Measurements from ENCODE around the gene SLC9A1. TPM values are rescaled to one million over a fixed set of nuclear protein-coding genes. Genes with fewer than 3 reads are reported as not detected.

SLC9A1 gene
- total and polyA plus RNA-seq, 11 donors: 9.4 to 44.9 (median 20.6) TPM

DNA sequence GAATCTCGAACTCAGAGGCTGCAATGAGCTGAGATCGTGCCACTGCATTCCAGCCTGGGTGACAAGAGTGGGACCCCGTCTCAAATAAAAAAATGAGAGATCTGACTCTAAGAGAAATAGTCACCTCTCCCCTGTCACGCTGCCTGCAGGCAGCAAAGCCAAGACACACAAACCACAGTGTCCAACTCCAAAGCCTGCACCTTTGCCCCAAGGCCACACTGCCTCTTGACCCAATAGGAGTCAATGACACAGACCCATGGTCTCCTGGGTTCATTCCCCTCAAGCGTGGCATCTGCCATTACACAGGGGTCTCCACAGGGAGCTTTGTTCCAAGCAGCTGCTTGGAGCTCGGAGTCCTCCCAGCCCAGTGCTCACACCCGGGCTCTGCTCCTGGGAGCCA, 46.3 kb downstream of the SLC9A1 start:
- TF ChIP-seq POLR2A (IDR thresholded peaks at IDR 0.05): no peak
- TF ChIP-seq, protein P1, sequence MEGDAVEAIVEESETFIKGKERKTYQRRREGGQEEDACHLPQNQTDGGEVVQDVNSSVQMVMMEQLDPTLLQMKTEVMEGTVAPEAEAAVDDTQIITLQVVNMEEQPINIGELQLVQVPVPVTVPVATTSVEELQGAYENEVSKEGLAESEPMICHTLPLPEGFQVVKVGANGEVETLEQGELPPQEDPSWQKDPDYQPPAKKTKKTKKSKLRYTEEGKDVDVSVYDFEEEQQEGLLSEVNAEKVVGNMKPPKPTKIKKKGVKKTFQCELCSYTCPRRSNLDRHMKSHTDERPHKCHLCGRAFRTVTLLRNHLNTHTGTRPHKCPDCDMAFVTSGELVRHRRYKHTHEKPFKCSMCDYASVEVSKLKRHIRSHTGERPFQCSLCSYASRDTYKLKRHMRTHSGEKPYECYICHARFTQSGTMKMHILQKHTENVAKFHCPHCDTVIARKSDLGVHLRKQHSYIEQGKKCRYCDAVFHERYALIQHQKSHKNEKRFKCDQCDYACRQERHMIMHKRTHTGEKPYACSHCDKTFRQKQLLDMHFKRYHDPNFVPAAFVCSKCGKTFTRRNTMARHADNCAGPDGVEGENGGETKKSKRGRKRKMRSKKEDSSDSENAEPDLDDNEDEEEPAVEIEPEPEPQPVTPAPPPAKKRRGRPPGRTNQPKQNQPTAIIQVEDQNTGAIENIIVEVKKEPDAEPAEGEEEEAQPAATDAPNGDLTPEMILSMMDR (IDR thresholded peaks at IDR 0.05): no peak
- H3K4me3 ChIP-seq: no peak overlapping the region
- intact Hi-C loops (cut with DNase I): loop anchor here in 5 of 10 donors (10.0 kb wide), 4 partner anchors 46 to 286 kb away; partner anchors contain the start of genes GPR3 (in 2 of the 5), SLC9A1 (in 2 of the 5) and CD164L2 (in 1 of the 5)
- DNase-seq (no peak), ATAC-seq (no peak)
- H3K27me3 ChIP-seq: no peaks in the 10 kb centered on the region
- H3K9me3 ChIP-seq: no peaks in the 10 kb centered on the region
- no peak overlapping the region for H3K27ac ChIP-seq
- 92 to 98% (median 97%) methylated on average over 5 to 7 of the region's 7 CpGs for WGBS, 4 donors
- H3K4me1 ChIP-seq: peaks cover 0 to 36% (median 14%) of the 10 kb centered on the region in 12 donors
- H3K36me3 ChIP-seq: peaks cover 0 to 43% (median 24%) of the 10 kb centered on the region in 9 donors

DNA sequence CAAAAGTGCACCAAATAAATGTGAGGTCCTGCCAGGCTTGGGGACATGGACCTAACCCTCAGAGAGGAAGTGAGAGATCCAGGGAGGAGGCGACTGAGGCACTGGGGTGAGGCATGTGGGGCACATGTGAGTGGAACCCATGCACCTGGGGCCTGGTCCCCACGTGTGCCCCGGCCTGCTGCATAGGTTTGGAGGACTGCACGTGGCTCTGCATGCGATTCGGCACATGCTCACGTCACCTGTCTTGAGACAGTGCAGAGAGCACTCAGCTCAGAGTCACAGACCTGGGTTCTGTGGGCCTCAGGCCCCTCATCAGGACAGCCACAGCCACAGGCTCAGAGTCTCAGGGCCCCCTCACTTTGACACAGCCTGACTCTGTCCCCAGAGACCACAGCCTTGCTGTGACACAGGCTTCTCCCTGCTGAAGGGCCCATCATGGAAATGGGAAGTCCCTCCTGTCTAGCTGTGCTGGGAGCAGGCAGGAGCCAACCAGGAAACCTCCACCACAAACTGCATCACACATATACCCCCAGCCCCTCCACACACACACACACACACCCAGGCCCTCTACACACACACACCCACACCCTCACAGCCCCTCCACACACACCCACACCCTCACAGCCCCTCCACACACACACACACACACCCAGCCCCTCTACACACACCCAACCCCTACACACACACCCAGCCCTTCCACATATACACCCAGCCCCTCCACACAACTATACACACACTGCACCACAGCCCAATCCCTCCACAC, 48.2 kb downstream of the SLC9A1 start:
- no peaks in the 10 kb centered on the region for H3K27me3 ChIP-seq
- H3K4me1 ChIP-seq: peaks cover 0 to 25% (median 4%) of the 10 kb centered on the region in 12 donors
- ATAC-seq (no peak), DNase-seq (no peak)
- no peaks in the 10 kb centered on the region for H3K9me3 ChIP-seq
- H3K36me3 ChIP-seq: peaks cover 0 to 45% (median 18%) of the 10 kb centered on the region in 9 donors
- no peak for TF ChIP-seq POLR2A (IDR thresholded peaks at IDR 0.05)
- TF ChIP-seq, protein P1 (IDR thresholded peaks at IDR 0.05): no peak
- intact Hi-C loops (cut with DNase I): loop anchor here in 5 of 10 donors (10.0 kb wide), 4 partner anchors 48 to 288 kb away; partner anchors contain the start of genes GPR3 (in 2 of the 5), SLC9A1 (in 2 of the 5) and CD164L2 (in 1 of the 5)
- 85 to 89% (median 88%) methylated on average over 4 to 7 of the region's 7 CpGs for WGBS, 4 donors
- no peak overlapping the region for H3K27ac ChIP-seq
- H3K4me3 ChIP-seq: no peak overlapping the region

DNA sequence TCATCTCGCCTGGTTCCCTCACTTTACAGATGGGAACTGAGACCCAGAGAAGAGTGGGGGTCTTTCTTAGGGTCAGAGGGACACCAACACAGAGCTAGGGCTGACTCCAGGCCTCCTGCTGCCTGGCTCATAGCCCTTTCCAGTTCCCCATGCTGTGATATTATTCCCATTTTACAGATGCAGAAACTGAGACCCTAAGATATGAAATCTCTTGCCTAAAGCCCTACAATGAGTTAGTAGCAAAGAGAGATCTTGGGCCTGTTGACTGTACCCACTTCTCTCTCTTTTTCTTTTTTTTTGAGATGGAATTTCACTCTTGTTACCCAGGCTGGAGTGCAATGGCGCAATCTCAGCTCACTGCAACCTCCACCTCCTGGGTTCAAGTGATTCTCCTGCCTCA, 49.9 kb downstream of the SLC9A1 start:
- peaks cover 0 to 52% (median 18%) of the 10 kb centered on the region in 9 donors for H3K36me3 ChIP-seq
- H3K27me3 ChIP-seq: no peaks in the 10 kb centered on the region
- intact Hi-C loops (cut with DNase I): loop anchor here in 5 of 10 donors (10.0 kb wide), 4 partner anchors 50 to 290 kb away; partner anchors contain the start of genes GPR3 (in 2 of the 5), SLC9A1 (in 2 of the 5) and CD164L2 (in 1 of the 5)
- TF ChIP-seq, protein P1 (IDR thresholded peaks at IDR 0.05): no peak
- TF ChIP-seq POLR2A (IDR thresholded peaks at IDR 0.05): no peak
- no peak overlapping the region for H3K4me3 ChIP-seq
- WGBS, 4 donors: 87 to 99% (median 97%) methylated on average over 1 to 2 of the region's 2 CpGs
- peaks cover 0 to 17% (median 4%) of the 10 kb centered on the region in 12 donors for H3K4me1 ChIP-seq
- DNase-seq (no peak), ATAC-seq (no peak)
- no peaks in the 10 kb centered on the region for H3K9me3 ChIP-seq
- no peak overlapping the region for H3K27ac ChIP-seq

DNA sequence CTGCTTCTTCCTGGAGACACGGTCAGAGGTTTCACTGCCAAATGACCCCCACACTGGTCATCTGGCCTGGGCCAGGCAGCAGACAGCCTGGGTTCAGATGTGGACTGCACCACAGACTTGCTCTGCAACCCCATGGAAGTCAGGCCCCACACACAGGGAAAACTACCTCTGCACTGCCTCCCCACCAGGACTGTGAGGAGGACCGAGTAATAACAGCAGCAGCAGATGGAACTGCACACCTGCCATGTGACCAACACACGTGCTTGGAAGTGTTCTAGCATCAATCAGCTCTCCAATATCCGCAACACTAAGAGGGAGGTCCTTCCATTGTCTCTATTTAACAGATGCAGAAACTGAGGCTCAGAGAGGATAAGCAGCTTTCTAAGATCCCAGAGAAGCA, 51.4 kb downstream of the SLC9A1 start:
- Histone ChIP-seq H3K27ac (no peak overlapping the region), H3K4me3 (no peak overlapping the region), H3K36me3 (peaks cover 0 to 51% (median 18%) of the 10 kb centered on the region in 9 donors), H3K4me1 (peaks cover 3 to 32% (median 19%) of the 10 kb centered on the region in 12 donors), H3K9me3 (no peaks in the 10 kb centered on the region), H3K27me3 (no peaks in the 10 kb centered on the region)
- no peak for DNase-seq
- TF ChIP-seq, protein P1 (IDR thresholded peaks at IDR 0.05): no peak
- no peak for TF ChIP-seq POLR2A (IDR thresholded peaks at IDR 0.05)
- no peak for ATAC-seq
- WGBS, 4 donors: 59 to 76% (median 70%) methylated on average over 4 of the region's 4 CpGs
- intact Hi-C loops (cut with DNase I): loop anchor here (2.0 to 10.0 kb wide), 11 partner anchors 49 to 504 kb away; partner anchors contain the start of genes GPR3 (in 3 of the 10), SLC9A1 (in 2 of the 10) and CD164L2 (in 1 of the 10)
